Eye (tissue), 1 donor: ENCODE results near the gene GRIA1.

Source experiments
- DNase-seq: peaks from one replicate; pipeline ENCODE4 v3.0.0-alpha.2; 2015

GRIA1 gene

GRCh38 chr5:153552886-153553285, 62.4 kb downstream of the GRIA1 start:
- DNase-seq: no peak

GRCh38 chr5:153555420-153556114, 65.1 kb downstream of the GRIA1 start:
- no peak for DNase-seq

GRCh38 chr5:153558957-153559356, 68.5 kb downstream of the GRIA1 start:
- DNase-seq: no peak

- no peak for DNase-seq
Measured at GRCh38 chr5:153559926-153560325, 69.5 kb downstream of the GRIA1 start.

- peak; percentile 35 for DNase-seq
Measured at GRCh38 chr5:153562189-153562588, 71.7 kb downstream of the GRIA1 start.

GRCh38 chr5:153565822-153566221, 75.4 kb downstream of the GRIA1 start:
- DNase-seq: no peak

- no peak for DNase-seq
Measured at GRCh38 chr5:153569036-153569435, 78.6 kb downstream of the GRIA1 start.

GRCh38 chr5:153571162-153571561, 80.7 kb downstream of the GRIA1 start:
- no peak for DNase-seq

GRCh38 chr5:153572411-153573145, 82.1 kb downstream of the GRIA1 start:
- DNase-seq: peak; percentile 79

- no peak for DNase-seq
Measured at GRCh38 chr5:153573326-153574033, 83.0 kb downstream of the GRIA1 start.

- peak; percentile 33 for DNase-seq
Measured at GRCh38 chr5:153584126-153584959, 93.9 kb downstream of the GRIA1 start.

GRCh38 chr5:153584960-153585359, 94.5 kb downstream of the GRIA1 start:
- no peak for DNase-seq

- DNase-seq: no peak
Measured at GRCh38 chr5:153585622-153586277, 95.3 kb downstream of the GRIA1 start.

GRCh38 chr5:153592081-153592480, 101.6 kb downstream of the GRIA1 start:
- no peak for DNase-seq

GRCh38 chr5:153594785-153595184, 104.3 kb downstream of the GRIA1 start:
- no peak for DNase-seq

- no peak for DNase-seq
Measured at GRCh38 chr5:153598099-153598498, 107.6 kb downstream of the GRIA1 start.

GRCh38 chr5:153601377-153601776, 110.9 kb downstream of the GRIA1 start:
- no peak for DNase-seq

- no peak for DNase-seq
Measured at GRCh38 chr5:153605386-153605785, 114.9 kb downstream of the GRIA1 start.

- no peak for DNase-seq
Measured at GRCh38 chr5:153610009-153610408, 119.5 kb downstream of the GRIA1 start.

- no peak for DNase-seq
Measured at GRCh38 chr5:153610811-153611210, 120.3 kb downstream of the GRIA1 start.

- DNase-seq: no peak
Measured at GRCh38 chr5:153613144-153613543, 122.7 kb downstream of the GRIA1 start.

- no peak for DNase-seq
Measured at GRCh38 chr5:153613672-153614071, 123.2 kb downstream of the GRIA1 start.
